Measurements from ENCODE around the gene TNS4. TPM values are rescaled to one million over a fixed set of nuclear protein-coding genes. Genes with fewer than 3 reads are reported as not detected.

TNS4 gene
- total RNA-seq, 1 experiment from 2014 or later: 0.59 TPM

DNA sequence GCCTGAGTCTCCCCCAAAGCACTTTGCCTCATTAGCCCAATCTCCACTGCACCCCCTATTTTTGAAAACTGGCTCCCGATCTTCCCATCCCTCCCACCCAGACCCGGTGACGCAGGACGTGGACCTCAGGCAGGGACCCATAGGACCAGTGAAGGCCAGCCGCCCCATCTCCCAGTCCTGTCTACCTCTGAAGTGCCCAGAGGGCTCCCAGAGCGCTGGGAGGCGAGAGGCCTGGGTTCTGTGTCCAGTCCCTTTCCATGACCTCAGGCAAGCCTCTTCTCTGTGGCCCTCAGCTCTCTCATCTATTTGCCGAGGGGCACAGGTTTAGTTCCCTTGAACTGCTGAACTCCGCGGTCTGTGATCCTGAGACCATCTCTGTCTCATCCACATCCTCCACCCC is 714 bp downstream of the TNS4 start:
- Histone ChIP-seq H3K27me3 (ENCODE audit: insufficient read depth, low read length) (no peaks in the 10 kb centered on the region), H4K5ac (ENCODE audit: insufficient read length, low read depth, low read length) (no peak overlapping the region), H2BK12ac (ENCODE audit: insufficient read length, low read depth, low read length) (no peak overlapping the region), H2BK5ac (ENCODE audit: insufficient read length, low read length) (no peak overlapping the region), H3K18ac (ENCODE audit: insufficient read length, low read depth, low read length) (no peak overlapping the region), H3T11ph (ENCODE audit: low read length) (no peak overlapping the region), H3K9ac (ENCODE audit: extremely low read depth, insufficient read length, low read length) (no peak overlapping the region), H4K20me1 (ENCODE audit: control insufficient read depth, insufficient read depth, insufficient read length) (no peaks in the 10 kb centered on the region), H3K4me1 (ENCODE audit: insufficient read depth, low read length) (peaks cover 9% of the 10 kb centered on the region; the same call in 1 of the 2 replicates), H3K4ac (ENCODE audit: low read depth, low read length) (no peak overlapping the region), H4K91ac (ENCODE audit: insufficient read length, low read depth, low read length) (no peak overlapping the region), H2AK5ac (ENCODE audit: insufficient read length, low read length) (no peak overlapping the region), H3K79me1 (ENCODE audit: insufficient read depth, low read depth, low read length, poor library complexity, severe bottlenecking) (no peaks in the 10 kb centered on the region), H4K8ac (replicated peaks; ENCODE audit: insufficient read length, low read depth, low read length) (no peak overlapping the region), H3K9me3 (ENCODE audit: control insufficient read depth, low read depth, low read length) (no peaks in the 10 kb centered on the region), H2AFZ (ENCODE audit: low read length) (no peak overlapping the region), H2BK20ac (ENCODE audit: low read depth, low read length, poor library complexity, severe bottlenecking) (no peak overlapping the region), H2BK120ac (ENCODE audit: low read depth, low read length, poor library complexity, severe bottlenecking) (no peak overlapping the region), H3K14ac (ENCODE audit: insufficient read depth, low read length) (no peak overlapping the region), H3K56ac (ENCODE audit: insufficient read length, low read depth, low read length) (no peak overlapping the region), H3K23me2 (ENCODE audit: insufficient read length, low read depth, low read length, poor library complexity, severe bottlenecking) (no peaks in the 10 kb centered on the region), H2BK15ac (ENCODE audit: low read depth, low read length) (no peak overlapping the region), H3K79me2 (ENCODE audit: insufficient read depth, low read length) (no peaks in the 10 kb centered on the region), H3K23ac (ENCODE audit: insufficient read length, low read depth, low read length) (no peak overlapping the region), H3K27ac (ENCODE audit: insufficient read length, low read depth, low read length) (no peak overlapping the region), H3K4me2 (ENCODE audit: insufficient read depth, insufficient read length, low read length) (no peak overlapping the region)
- no CpG with 5 or more reads among the region's 10 CpGs for WGBS (ENCODE audit: extremely low coverage, insufficient read length, low lambda C conversion rate)
- Mint-ChIP-seq H3K36me3 (ENCODE audit: insufficient read depth in 1 of 3, low read depth in 3 of 3) (peaks cover 0 to 2% (median 0%) of the 10 kb centered on the region in 3 experiments; a peak in 1 of 7 replicates), H3K27ac (no peak overlapping the region; a peak in 1 of 7 replicates), H3K4me3 (no peak overlapping the region; a peak in 1 of 5 replicates), H3K4me1 (peaks cover 29 to 35% of the 10 kb centered on the region in 2 experiments), H3K27me3 (ENCODE audit: low read depth) (peaks cover 12% of the 10 kb centered on the region), H3K9me3 (no peaks in the 10 kb centered on the region; a peak in 1 of 5 replicates)
- no peak for DNase-seq
- TF ChIP-seq, protein P1, sequence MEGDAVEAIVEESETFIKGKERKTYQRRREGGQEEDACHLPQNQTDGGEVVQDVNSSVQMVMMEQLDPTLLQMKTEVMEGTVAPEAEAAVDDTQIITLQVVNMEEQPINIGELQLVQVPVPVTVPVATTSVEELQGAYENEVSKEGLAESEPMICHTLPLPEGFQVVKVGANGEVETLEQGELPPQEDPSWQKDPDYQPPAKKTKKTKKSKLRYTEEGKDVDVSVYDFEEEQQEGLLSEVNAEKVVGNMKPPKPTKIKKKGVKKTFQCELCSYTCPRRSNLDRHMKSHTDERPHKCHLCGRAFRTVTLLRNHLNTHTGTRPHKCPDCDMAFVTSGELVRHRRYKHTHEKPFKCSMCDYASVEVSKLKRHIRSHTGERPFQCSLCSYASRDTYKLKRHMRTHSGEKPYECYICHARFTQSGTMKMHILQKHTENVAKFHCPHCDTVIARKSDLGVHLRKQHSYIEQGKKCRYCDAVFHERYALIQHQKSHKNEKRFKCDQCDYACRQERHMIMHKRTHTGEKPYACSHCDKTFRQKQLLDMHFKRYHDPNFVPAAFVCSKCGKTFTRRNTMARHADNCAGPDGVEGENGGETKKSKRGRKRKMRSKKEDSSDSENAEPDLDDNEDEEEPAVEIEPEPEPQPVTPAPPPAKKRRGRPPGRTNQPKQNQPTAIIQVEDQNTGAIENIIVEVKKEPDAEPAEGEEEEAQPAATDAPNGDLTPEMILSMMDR (conservative IDR thresholded peaks at IDR 0.05): no peak
